Measurements from ENCODE around the gene TBC1D16. TPM values are rescaled to one million over a fixed set of nuclear protein-coding genes. Genes with fewer than 3 reads are reported as not detected.
A peak's percentile ranks its signal among the peaks of the same experiment; 100 is the strongest.

Gene TBC1D16
- total RNA-seq, 2 experiments from 2014 or later: 5.4 TPM

DNA sequence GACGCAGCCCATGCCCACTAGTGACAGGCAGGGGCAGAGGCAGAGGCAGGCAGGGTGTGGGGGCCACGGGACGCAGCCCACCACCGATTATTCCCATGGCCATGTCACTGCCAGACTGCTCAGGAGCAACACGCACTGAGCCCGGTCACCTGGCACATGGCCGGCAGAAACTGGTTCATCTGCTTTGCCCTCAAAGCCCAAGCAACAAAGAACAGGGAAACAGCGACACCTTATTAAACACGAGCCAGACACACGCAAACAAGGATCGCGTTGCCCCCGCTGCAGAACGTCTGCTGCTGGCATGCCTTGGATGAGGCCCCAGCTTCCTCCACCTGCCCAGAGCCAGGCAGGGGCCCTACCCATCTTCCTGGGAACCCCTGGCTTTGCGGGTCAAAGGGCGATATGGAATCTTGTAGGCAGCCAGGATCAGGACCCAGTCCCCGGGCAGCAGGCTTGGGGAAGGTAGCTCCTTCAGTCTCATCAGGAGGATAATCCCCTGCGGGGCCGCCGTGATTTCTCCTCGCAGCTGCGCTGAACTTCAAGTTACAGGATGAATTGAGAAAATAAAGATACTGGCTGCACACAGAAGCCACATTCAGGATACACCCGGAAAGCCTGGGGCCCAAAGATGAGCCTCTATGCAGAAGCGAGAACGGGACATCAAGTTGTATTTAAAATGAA lies 4.8 kb downstream of the TBC1D16 start:
- Mint-ChIP-seq H3K9me3 (no peaks in the 10 kb centered on the region), H3K27ac (no peak overlapping the region), H3K36me3 (no peaks in the 10 kb centered on the region), H3K27me3 (peaks cover 7% of the 10 kb centered on the region), H3K4me3 (no peak overlapping the region), H3K4me1 (ENCODE audit: low read depth) (peaks cover 8% of the 10 kb centered on the region)
- intact Hi-C loops (cut with micrococcal nuclease): no loop called here
- no peak for DNase-seq
- POLR2A ChIA-PET: no interaction called here
- CTCF ChIA-PET: interaction anchor here (0.9 kb wide), 1 partner anchor 24 kb away, joined by 4 read pairs; no protein-coding TSS in a partner anchor

DNA sequence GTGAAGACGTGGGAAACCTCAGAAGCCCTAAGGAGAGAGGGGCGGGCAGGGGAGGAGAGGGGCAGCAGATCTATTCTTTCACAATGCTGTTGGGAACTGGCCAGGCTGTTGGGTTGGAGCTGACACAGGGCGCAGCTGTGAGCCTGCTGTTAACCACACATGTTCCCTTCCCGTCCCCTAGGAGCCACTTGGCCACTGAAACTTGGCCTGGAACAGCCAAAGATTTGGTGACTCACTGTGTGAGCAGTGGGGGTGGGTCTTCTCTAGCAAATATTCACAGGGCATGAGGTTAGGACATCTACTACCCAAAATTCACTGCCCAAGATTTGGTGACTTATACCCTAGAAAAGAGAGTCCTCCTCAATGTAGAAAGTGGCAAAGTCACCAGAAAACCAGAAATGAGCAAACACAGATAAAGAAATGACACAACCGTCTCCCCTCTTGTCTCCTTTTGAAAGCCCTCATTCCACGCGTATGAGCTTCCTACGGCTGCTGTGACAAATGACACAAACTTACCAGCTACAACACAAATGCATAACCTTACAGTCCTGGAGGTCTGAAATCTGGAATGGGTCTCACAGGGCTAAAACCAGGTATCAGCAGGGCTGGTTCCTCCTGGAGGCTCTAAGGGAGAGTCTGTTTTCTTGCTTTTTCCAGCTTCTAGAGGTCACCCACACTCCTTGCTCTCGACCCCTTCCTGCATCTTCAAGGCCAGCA lies 6.3 kb downstream of the TBC1D16 start:
- ChIA-PET CTCF (interaction anchor here (0.9 to 4.3 kb wide), 2 partner anchors 21 to 23 kb away, joined by 4 to 18 read pairs; no protein-coding TSS in a partner anchor), POLR2A (no interaction called here)
- DNase-seq: peak; percentile 15
- Mint-ChIP-seq H3K27me3 (peaks cover 2% of the 10 kb centered on the region), H3K9me3 (no peaks in the 10 kb centered on the region), H3K4me1 (ENCODE audit: low read depth) (no peaks in the 10 kb centered on the region), H3K4me3 (no peak overlapping the region), H3K36me3 (no peaks in the 10 kb centered on the region), H3K27ac (no peak overlapping the region)
- intact Hi-C loops (cut with micrococcal nuclease): no loop called here

DNA sequence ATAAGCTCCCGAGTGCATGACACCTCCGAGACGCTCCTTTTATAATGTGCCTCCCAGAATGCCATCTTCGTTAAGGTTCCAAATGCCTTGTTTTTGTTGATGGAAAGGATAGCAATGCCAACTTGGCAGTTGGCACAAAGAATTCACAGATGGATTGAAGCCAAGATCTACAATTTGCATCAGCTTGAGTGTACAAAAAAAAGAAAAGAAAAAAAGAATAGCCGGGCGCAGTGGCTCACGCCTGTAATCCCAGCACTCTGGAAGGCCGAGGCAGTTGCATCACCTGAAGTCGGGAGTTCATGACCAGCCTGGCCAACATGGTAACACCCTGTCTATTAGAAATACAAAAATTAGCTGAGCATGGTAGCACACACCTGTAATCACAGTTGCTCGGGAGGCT lies 7.6 kb downstream of the TBC1D16 start:
- no peak for DNase-seq
- intact Hi-C loops (cut with micrococcal nuclease): no loop called here
- Mint-ChIP-seq H3K9me3 (no peaks in the 10 kb centered on the region), H3K27me3 (no peaks in the 10 kb centered on the region), H3K4me1 (ENCODE audit: low read depth) (no peaks in the 10 kb centered on the region), H3K27ac (no peak overlapping the region), H3K4me3 (no peak overlapping the region), H3K36me3 (no peaks in the 10 kb centered on the region)
- ChIA-PET CTCF (interaction anchor here (4.3 kb wide), 1 partner anchor 20 kb away, joined by 18 read pairs; no protein-coding TSS in a partner anchor), POLR2A (no interaction called here)

DNA sequence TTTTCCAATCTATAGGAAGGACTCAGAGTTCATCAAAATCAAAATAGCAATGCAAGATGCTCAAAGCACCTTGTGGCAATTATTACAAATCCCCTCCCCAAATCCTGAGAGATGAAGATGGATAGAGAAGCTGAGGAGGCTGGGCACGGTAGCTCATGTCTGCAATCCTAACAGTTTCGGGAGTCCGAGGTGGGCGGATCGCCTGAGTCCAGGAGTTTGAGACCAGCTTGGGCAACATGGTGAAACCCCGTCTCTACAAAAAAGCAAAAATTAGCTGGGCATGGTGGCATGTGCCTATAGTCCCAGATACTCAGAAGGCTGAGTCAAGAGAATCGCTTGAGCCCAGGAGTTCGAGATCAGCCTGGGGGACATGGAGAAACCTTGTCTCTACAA lies 8.6 kb downstream of the TBC1D16 start:
- no peak overlapping the region for H3K27ac Mint-ChIP-seq
- POLR2A ChIA-PET: no interaction called here
- no peaks in the 10 kb centered on the region for H3K36me3 Mint-ChIP-seq
- no peaks in the 10 kb centered on the region for H3K27me3 Mint-ChIP-seq
- H3K9me3 Mint-ChIP-seq: no peaks in the 10 kb centered on the region
- H3K4me3 Mint-ChIP-seq: no peak overlapping the region
- DNase-seq: no peak
- CTCF ChIA-PET: interaction anchor here (4.3 kb wide), 1 partner anchor 19 kb away, joined by 18 read pairs; no protein-coding TSS in a partner anchor
- H3K4me1 Mint-ChIP-seq (ENCODE audit: low read depth): no peaks in the 10 kb centered on the region
- intact Hi-C loops (cut with micrococcal nuclease): no loop called here

DNA sequence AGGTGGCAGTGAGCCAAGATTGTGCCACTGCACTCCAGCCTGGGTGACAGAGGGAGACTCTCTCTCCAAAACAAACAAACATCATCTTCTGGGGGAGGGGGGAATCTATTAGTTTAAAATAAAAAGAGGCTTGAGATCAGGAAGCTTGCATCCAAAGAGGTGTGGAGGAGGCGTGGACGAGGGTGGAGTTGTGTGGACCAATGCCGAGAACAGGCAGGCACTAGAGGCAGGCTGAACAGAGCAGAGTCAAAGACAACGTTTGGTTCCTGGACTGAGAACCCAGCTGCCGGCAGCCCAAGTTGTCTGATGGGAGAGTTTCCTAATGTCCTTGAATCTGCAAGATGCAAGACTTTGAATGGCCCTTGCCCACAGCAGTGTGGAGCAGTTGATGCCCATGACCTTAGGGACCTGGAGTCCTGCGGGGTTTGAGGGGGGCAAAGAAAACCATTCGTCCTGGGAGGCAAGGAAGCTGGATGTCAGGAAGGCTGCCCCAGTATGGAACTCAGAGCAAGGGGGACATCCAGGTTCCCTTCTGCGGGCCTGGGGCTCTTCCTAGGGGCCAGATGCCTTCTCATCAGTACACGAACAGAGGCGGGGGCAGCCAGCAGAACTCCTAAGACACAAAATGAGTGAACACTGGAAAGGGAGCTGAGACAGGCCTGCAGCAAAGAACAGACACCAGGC lies 9.2 kb downstream of the TBC1D16 start:
- no peak for DNase-seq
- H3K27ac Mint-ChIP-seq: no peak overlapping the region
- H3K27me3 Mint-ChIP-seq: no peaks in the 10 kb centered on the region
- intact Hi-C loops (cut with micrococcal nuclease): no loop called here
- CTCF ChIA-PET: interaction anchor here (4.3 kb wide), 1 partner anchor 18 kb away, joined by 18 read pairs; no protein-coding TSS in a partner anchor
- no peaks in the 10 kb centered on the region for H3K9me3 Mint-ChIP-seq
- H3K36me3 Mint-ChIP-seq: no peaks in the 10 kb centered on the region
- POLR2A ChIA-PET: no interaction called here
- no peak overlapping the region for H3K4me3 Mint-ChIP-seq
- H3K4me1 Mint-ChIP-seq (ENCODE audit: low read depth): no peaks in the 10 kb centered on the region

DNA sequence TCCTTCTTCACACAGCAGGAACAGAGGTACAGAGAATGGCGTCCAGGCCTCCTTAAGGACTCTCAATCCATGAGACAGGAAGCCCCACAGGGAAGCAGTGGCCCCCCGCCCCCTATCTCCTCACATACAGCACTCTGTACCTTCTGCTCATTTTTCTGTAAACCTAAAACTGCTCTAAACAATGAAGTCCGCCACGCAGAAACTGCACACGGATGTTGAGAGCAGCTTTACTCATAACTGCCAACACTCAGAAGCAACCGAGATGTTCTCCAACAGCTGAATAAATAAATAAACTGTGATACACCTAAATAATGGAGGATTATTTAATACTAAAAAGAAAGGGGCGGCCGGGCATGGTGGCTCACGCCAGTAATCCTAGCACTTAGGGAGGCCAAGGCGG lies 9.9 kb downstream of the TBC1D16 start:
- H3K27me3 Mint-ChIP-seq: no peaks in the 10 kb centered on the region
- CTCF ChIA-PET: interaction anchor here (4.3 kb wide), 1 partner anchor 17 kb away, joined by 18 read pairs; no protein-coding TSS in a partner anchor
- H3K4me1 Mint-ChIP-seq (ENCODE audit: low read depth): no peaks in the 10 kb centered on the region
- intact Hi-C loops (cut with micrococcal nuclease): no loop called here
- POLR2A ChIA-PET: no interaction called here
- no peak overlapping the region for H3K27ac Mint-ChIP-seq
- DNase-seq: no peak
- no peaks in the 10 kb centered on the region for H3K36me3 Mint-ChIP-seq
- no peaks in the 10 kb centered on the region for H3K9me3 Mint-ChIP-seq
- H3K4me3 Mint-ChIP-seq: no peak overlapping the region

DNA sequence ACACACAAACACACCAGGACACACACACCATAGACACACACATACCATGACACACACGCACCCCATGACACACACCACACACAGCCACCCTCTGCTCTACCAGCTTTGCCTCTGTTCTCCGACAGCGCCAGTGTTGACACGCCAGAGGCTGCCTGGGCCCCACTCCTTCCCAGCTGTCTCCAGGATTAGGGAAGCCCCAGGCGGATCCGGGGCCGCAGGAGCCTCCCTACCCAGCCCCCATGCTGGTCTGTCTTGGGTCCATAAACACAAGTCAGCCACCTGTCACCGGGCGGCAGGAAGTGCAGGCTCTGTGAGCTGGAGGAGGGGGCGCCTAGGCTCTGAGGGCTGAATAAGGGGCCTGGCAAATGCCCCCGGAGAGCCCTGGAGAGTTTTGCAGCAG lies 10.5 kb downstream of the TBC1D16 start:
- intact Hi-C loops (cut with micrococcal nuclease): no loop called here
- ChIA-PET CTCF (interaction anchor here (4.3 kb wide), 1 partner anchor 17 kb away, joined by 18 read pairs; no protein-coding TSS in a partner anchor), POLR2A (no interaction called here)
- H3K36me3 Mint-ChIP-seq: no peaks in the 10 kb centered on the region
- no peaks in the 10 kb centered on the region for H3K9me3 Mint-ChIP-seq
- no peak overlapping the region for H3K27ac Mint-ChIP-seq
- H3K27me3 Mint-ChIP-seq: no peaks in the 10 kb centered on the region
- no peak for DNase-seq
- H3K4me1 Mint-ChIP-seq (ENCODE audit: low read depth): no peaks in the 10 kb centered on the region
- no peak overlapping the region for H3K4me3 Mint-ChIP-seq

DNA sequence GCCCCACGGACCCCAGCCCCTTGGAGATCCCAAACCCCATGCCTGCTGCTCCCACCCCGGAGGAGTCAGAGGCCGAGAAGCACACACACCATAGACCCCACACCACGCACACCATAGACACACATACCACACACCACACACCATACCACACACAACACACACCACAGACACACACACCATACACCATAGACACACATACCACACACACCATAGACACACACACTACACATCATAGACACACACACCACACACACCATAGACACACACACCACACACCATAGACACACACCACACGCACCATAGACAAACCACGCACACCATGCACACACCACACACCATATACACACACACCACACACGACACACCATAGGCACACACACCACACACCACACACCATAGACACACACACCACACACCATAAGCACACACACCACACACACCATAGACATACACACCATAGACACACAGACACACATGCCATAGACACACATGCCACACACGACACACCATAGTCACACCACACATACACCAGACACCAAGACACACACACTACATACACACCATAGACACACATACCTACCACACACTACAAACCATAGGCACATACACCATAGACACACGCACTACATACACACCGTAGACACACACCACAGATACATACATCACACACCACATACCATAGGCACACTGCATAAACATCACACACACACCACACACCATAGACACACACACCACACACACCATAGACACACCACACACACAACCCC lies 11.3 kb downstream of the TBC1D16 start:
- intact Hi-C loops (cut with micrococcal nuclease): no loop called here
- no peaks in the 10 kb centered on the region for H3K36me3 Mint-ChIP-seq
- H3K27me3 Mint-ChIP-seq: no peaks in the 10 kb centered on the region
- no peaks in the 10 kb centered on the region for H3K4me1 Mint-ChIP-seq (ENCODE audit: low read depth)
- CTCF ChIA-PET: no interaction called here
- no peak overlapping the region for H3K4me3 Mint-ChIP-seq
- no peaks in the 10 kb centered on the region for H3K9me3 Mint-ChIP-seq
- POLR2A ChIA-PET: no interaction called here
- H3K27ac Mint-ChIP-seq: no peak overlapping the region
- DNase-seq: no peak

DNA sequence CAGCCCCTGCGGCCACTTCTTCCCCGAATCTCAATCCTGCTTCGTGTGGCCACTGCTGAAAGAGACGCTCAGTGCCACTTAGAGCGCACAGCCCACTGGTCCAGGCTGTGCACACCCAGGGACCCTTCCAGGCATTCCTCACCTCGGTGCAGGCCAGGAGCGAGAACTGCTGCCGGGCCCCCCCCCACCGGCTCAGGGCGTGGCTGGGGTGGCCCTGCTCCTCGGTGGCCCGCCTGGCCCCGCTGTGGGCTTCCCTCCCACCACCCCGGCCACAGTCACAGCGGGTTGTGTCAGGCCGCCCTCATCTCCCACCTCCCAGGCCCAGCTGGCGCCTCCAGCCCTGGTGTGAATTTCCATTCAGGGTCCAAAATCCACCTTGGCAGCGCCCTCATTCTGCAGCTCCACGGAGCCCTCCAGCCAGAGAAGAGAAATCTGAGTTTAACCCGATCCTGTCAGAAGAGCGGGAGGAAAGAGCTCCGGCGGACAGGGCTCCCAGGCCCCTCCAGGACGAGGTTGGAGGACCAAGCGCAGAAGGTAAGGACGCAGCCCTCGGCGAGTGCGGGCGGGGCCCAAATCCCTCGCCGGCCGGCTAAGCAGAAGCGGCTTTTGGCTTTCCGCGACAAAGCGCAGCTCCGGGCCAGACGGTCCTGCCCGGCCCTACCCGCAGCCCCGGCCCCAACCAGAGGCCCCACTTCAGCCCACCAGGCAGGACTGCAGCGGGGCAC lies 12.0 kb downstream of the TBC1D16 start:
- Mint-ChIP-seq H3K27me3 (no peaks in the 10 kb centered on the region), H3K27ac (no peak overlapping the region), H3K36me3 (no peaks in the 10 kb centered on the region), H3K4me1 (ENCODE audit: low read depth) (no peaks in the 10 kb centered on the region), H3K9me3 (no peaks in the 10 kb centered on the region), H3K4me3 (no peak overlapping the region)
- POLR2A ChIA-PET: no interaction called here
- CTCF ChIA-PET: interaction anchor here (3.5 kb wide), 1 partner anchor 16 kb away, joined by 14 read pairs; no protein-coding TSS in a partner anchor
- intact Hi-C loops (cut with micrococcal nuclease): no loop called here
- DNase-seq: no peak

DNA sequence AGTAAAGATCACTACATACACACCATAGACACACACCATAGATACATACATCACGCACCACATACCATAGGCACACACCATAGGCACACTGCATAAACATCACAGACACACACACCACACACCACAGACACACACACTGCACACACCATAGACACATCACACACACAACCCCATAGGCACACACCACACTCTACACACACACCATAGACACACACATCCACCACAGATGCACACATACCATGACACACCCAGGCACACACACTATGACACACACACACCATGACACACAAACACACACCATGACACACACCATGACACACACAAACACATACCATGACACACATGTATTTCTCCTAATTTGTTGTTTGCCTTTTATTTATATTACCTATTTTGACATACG lies 14.1 kb downstream of the TBC1D16 start:
- CTCF ChIA-PET: interaction anchor here (3.5 kb wide), 1 partner anchor 14 kb away, joined by 14 read pairs; no protein-coding TSS in a partner anchor
- Mint-ChIP-seq H3K9me3 (no peaks in the 10 kb centered on the region), H3K4me1 (ENCODE audit: low read depth) (no peaks in the 10 kb centered on the region), H3K4me3 (no peak overlapping the region), H3K27me3 (no peaks in the 10 kb centered on the region), H3K36me3 (no peaks in the 10 kb centered on the region), H3K27ac (no peak overlapping the region)
- intact Hi-C loops (cut with micrococcal nuclease): no loop called here
- no peak for DNase-seq
- POLR2A ChIA-PET: interaction anchor here (0.6 kb wide), 1 partner anchor 58 kb away, joined by 3 read pairs; no protein-coding TSS in a partner anchor

DNA sequence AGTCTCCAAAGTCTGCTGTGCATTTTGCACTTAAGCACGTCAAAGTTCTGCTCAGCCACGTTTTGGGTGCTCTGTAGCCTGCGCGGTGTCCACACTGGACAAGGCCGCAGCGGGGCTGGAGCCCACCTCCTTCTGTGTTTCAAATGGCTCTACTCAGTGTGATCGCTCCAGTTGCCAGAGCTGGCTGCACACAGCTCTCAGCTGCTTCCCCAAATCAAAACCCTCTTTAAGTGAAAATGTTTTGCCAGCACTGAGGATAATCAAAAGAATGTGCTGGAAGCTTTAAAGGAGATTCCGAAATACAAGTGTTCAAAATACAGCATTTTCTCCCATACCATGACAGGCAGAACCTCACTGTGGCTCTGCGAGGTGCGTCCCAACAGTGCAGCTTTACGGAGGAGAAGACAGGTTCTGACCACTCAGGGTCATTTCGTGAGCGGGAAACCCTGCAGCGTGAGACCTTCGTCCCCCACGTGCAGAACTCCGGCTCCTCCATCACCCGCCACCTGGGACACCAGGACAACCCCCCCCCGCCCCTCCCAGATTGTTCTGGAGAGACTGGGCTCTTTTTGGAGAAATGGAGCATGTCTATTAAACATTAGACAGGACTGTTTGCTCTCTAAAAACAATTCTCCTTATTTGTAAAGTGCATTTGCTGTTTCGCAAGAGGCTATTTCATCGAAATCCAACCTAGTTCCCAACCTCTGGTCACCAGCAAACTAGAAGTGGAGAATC lies 16.6 kb downstream of the TBC1D16 start:
- H3K27me3 Mint-ChIP-seq: no peaks in the 10 kb centered on the region
- no peaks in the 10 kb centered on the region for H3K9me3 Mint-ChIP-seq
- CTCF ChIA-PET: interaction anchor here (0.6 to 0.9 kb wide), 2 partner anchors 14 to 1033 kb away, joined by 3 read pairs; no protein-coding TSS in a partner anchor
- POLR2A ChIA-PET: no interaction called here
- H3K36me3 Mint-ChIP-seq: no peaks in the 10 kb centered on the region
- intact Hi-C loops (cut with micrococcal nuclease): no loop called here
- no peak for DNase-seq
- H3K4me1 Mint-ChIP-seq (ENCODE audit: low read depth): no peaks in the 10 kb centered on the region
- no peak overlapping the region for H3K4me3 Mint-ChIP-seq
- H3K27ac Mint-ChIP-seq: no peak overlapping the region
